ENCODE measurements around the gene GNRH2.
"Not testable (repeated sequence)": the region's sequence is repeated elsewhere in the genome, so short reads cannot be mapped to it uniquely, and the experiment has no call there.

DNA sequence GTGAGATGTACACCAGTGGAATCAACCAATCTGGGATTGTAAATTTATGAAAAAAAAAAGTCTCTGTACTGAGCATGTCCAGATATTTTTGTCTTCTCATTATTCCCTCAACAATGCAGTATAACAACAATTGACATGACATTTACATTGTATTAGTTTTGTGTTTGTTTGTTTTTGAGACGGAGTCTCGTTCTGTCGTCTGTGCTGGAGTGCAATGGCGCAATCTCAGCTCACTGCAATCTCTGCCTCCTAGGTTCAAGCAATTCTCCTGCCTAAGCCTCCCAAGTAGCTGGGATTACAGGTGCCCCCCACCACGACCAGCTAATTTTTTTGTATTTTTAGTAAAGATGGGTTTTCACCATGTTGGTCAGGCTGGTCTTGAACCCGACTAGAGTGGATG lies 31.9 kb downstream of the GNRH2 start:
- TF ChIP-seq, protein P1, sequence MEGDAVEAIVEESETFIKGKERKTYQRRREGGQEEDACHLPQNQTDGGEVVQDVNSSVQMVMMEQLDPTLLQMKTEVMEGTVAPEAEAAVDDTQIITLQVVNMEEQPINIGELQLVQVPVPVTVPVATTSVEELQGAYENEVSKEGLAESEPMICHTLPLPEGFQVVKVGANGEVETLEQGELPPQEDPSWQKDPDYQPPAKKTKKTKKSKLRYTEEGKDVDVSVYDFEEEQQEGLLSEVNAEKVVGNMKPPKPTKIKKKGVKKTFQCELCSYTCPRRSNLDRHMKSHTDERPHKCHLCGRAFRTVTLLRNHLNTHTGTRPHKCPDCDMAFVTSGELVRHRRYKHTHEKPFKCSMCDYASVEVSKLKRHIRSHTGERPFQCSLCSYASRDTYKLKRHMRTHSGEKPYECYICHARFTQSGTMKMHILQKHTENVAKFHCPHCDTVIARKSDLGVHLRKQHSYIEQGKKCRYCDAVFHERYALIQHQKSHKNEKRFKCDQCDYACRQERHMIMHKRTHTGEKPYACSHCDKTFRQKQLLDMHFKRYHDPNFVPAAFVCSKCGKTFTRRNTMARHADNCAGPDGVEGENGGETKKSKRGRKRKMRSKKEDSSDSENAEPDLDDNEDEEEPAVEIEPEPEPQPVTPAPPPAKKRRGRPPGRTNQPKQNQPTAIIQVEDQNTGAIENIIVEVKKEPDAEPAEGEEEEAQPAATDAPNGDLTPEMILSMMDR (IDR thresholded peaks at IDR 0.05; ENCODE audit: insufficient read depth, low read depth, low read length) = not testable (repeated sequence)
- TF ChIP-seq EZH2 (IDR thresholded peaks at IDR 0.05; ENCODE audit: insufficient read depth, low read length) = not testable (repeated sequence)
